Uterus (tissue), 2 donors: ENCODE measurements around the gene APOBEC3H.

Experiments
- CTCF ChIP-seq, 4 experiments: fragments of 200-600 bp in 2 of 4; fragments of 450-650 bp in 2 of 4; sonication (generic) in 2 of 4; IDR thresholded peaks; one replicate each; pipeline ENCODE4 v1.5.1; 2016 to 2019; ENCODE audit warnings: antibody characterized with exemption in 4 of 4, mild to moderate bottlenecking in 2 of 4, moderate library complexity in 1 of 4
- POLR2A ChIP-seq, 2 donors: fragments of 450-650 bp; IDR thresholded peaks; one replicate each; pipeline ENCODE4 v1.6.1; 2016; ENCODE audit warnings: antibody characterized with exemption in 2 of 2, mild to moderate bottlenecking in 1 of 2, moderate library complexity in 1 of 2

GRCh38 chr22:39103431-39103830 lies 6.4 kb downstream of the APOBEC3H start:
- TF ChIP-seq CTCF (IDR thresholded peaks at IDR 0.05) (no peak), POLR2A (IDR thresholded peaks at IDR 0.05) (no peak)
